AG04450 (cell line): ENCODE results near the gene ENC1. TPM values are rescaled to one million over a fixed set of nuclear protein-coding genes. Genes with fewer than 3 reads are reported as not detected.
"Not testable (repeated sequence)": the region's sequence is repeated elsewhere in the genome, so short reads cannot be mapped to it uniquely, and the experiment has no call there.

Experiments used
- CTCF ChIA-PET: fragments of 300-600, 350-600 bp; formaldehyde crosslinking; extraction: SDS; loops from one replicate; lab custom pipeline; 2022; ENCODE audit warnings: antibody characterized with exemption, inconsistent platforms; lab: Charles Lee
- POLR2A ChIA-PET: fragments of 350-600 bp; formaldehyde crosslinking; extraction: SDS; loops from one replicate; lab custom pipeline; 2021; ENCODE audit warnings: antibody characterized with exemption, inconsistent platforms; lab: Yijun Ruan, JAX
- DNase-seq: peaks from one replicate; pipeline ENCODE4 v3.0.0-alpha.2; 2011; ENCODE audit warnings: low read depth, low spot score
- H3K27ac ChIP-seq: one replicate; pipeline ENCODE4 v1.5.1; 2012; ENCODE audit warnings: low read depth, low read length, control low read depth
- H3K27me3 ChIP-seq: one replicate; pipeline ENCODE4 v1.6.0; 2012; ENCODE audit warnings: low read length; ENCODE audit not compliant: control insufficient read depth, insufficient read depth
- H3K4me3 ChIP-seq: 2 replicates; pipeline ENCODE4 v1.5.1; 2011; ENCODE audit warnings: mild to moderate bottlenecking, low read depth, low read length, control low read depth
- H3K9me3 ChIP-seq: 2 replicates; pipeline ENCODE4 v1.5.1; 2012; ENCODE audit warnings: low read length; ENCODE audit not compliant: control insufficient read depth, insufficient read depth
- CTCF ChIP-seq: IDR thresholded peaks from 2 replicates; pipeline ENCODE4 v1.5.1; 2011; ENCODE audit warnings: low read depth, low read length, control low read depth, inconsistent platforms
- polyA plus RNA-seq: library from polyadenylated mRNA; depleted of rRNA; stranded (reverse); fragments of >200 nt; gene quantifications from 2 replicates; pipeline ENCODE4 v1.2.3, GENCODE V29; 2011

The ENC1 gene
- polyA plus RNA-seq, 1 experiment, result 19.3 TPM

- peak within 1 kb of the TSS; percentile 81 for H3K4me3 ChIP-seq
- no peaks in the 10 kb centered on the region for H3K27me3 ChIP-seq
- peak within 1 kb of the TSS; percentile 57 for H3K27ac ChIP-seq
- CTCF ChIA-PET, result interaction anchor here (1.0 kb wide), 1 partner anchor 783 kb away, joined by 3 read pairs; no protein-coding TSS in a partner anchor
- POLR2A ChIA-PET, result interaction anchor here (0.7 to 1.2 kb wide), 3 partner anchors 19 to 1093 kb away, joined by 3 to 4 read pairs (median 3); partner anchors contain the start of genes GFM2 and NSA2
- no peak for TF ChIP-seq CTCF
- DNase-seq, result no peak
- peaks cover 4% of the 10 kb centered on the region; the same call in 1 of the 2 replicates for H3K9me3 ChIP-seq
Observed at GRCh38 chr5:74684900-74685851, 44.6 kb upstream of the ENC1 start, which contains the start of gene HEXB. Gene HEXB, plus strand, starts transcription at chr5:74685233. Its CDS starts 28 bp downstream, at chr5:74685261.

- no peak for TF ChIP-seq CTCF
- ChIA-PET POLR2A (no interaction called here), CTCF (no interaction called here)
- Histone ChIP-seq H3K27me3 (no peaks in the 10 kb centered on the region), H3K4me3 (no peak overlapping the region), H3K9me3 (no peaks in the 10 kb centered on the region; the same call in 1 of the 2 replicates), H3K27ac (peak overlapping the region; percentile 47)
- no peak for DNase-seq
Observed at GRCh38 chr5:74679966-74680365, 39.4 kb upstream of the ENC1 start.

GRCh38 chr5:74679300-74679699 is 38.8 kb upstream of the ENC1 start:
- H3K27me3 ChIP-seq, POLR2A ChIA-PET, CTCF ChIA-PET, H3K9me3 ChIP-seq, H3K27ac ChIP-seq, DNase-seq, H3K4me3 ChIP-seq: not testable (repeated sequence)

- POLR2A ChIA-PET, H3K27ac ChIP-seq, H3K27me3 ChIP-seq, H3K9me3 ChIP-seq, DNase-seq, H3K4me3 ChIP-seq: not testable (repeated sequence)
- CTCF ChIA-PET, result interaction anchor here (1.6 to 2.7 kb wide), 2 partner anchors 241 to 776 kb away, joined by 7 to 11 read pairs; no protein-coding TSS in a partner anchor
Observed at GRCh38 chr5:74678123-74678522, 37.6 kb upstream of the ENC1 start.

- H3K27me3 ChIP-seq, H3K9me3 ChIP-seq, H3K4me3 ChIP-seq, DNase-seq: not testable (repeated sequence)
- H3K27ac ChIP-seq, result peak overlapping the region; percentile 35
- POLR2A ChIA-PET, result interaction anchor here (0.7 to 1.5 kb wide), 2 partner anchors 9 to 40 kb away, joined by 3 read pairs; no protein-coding TSS in a partner anchor
- CTCF ChIA-PET, result interaction anchor here (1.1 to 2.7 kb wide), 3 partner anchors 14 to 774 kb away, joined by 4 to 11 read pairs (median 7); no protein-coding TSS in a partner anchor
Observed at GRCh38 chr5:74676466-74676865, 35.9 kb upstream of the ENC1 start.

- Histone ChIP-seq H3K4me3 (no peak overlapping the region), H3K9me3 (peaks cover 5% of the 10 kb centered on the region), H3K27ac (no peak overlapping the region), H3K27me3 (no peaks in the 10 kb centered on the region)
- ChIA-PET POLR2A (interaction anchor here (0.5 kb wide), 1 partner anchor 22 kb away, joined by 4 read pairs; no protein-coding TSS in a partner anchor), CTCF (interaction anchor here (0.7 to 4.1 kb wide), 17 partner anchors 8 to 786 kb away, joined by 3 to 26 read pairs (median 4); no protein-coding TSS in a partner anchor)
- TF ChIP-seq CTCF, result peak; percentile 58
- DNase-seq, result no peak
Observed at GRCh38 chr5:74673011-74673790, 32.7 kb upstream of the ENC1 start.
